ENCODE results near the gene IL1RL1. TPM values are rescaled to one million over a fixed set of nuclear protein-coding genes. Genes with fewer than 3 reads are reported as not detected.
A peak's percentile ranks its signal among the peaks of the same experiment; 100 is the strongest.

Gene IL1RL1
- total RNA-seq, result under 1 TPM; 0.09 to 0.20 TPM

GRCh38 chr2:102310964-102311640 lies at the start of gene IL1RL1:
Gene IL1RL1, plus strand, starts transcription at chr2:102311563. Its CDS starts 26,702 bp downstream, at chr2:102338265.
- Mint-ChIP-seq H3K27ac (no peak within 1 kb of the TSS), H3K4me3 (no peak within 1 kb of the TSS), H3K36me3 (ENCODE audit: low read depth) (no peaks in the 10 kb centered on the region), H3K9me3 (no peaks in the 10 kb centered on the region), H3K27me3 (peaks cover 2% of the 10 kb centered on the region), H3K4me1 (ENCODE audit: low read depth) (peaks cover 8% of the 10 kb centered on the region)
- intact Hi-C loops (cut with micrococcal nuclease), result no loop called here
- no peak for TF ChIP-seq CTCF (IDR thresholded peaks at IDR 0.05)
- ChIA-PET CTCF (interaction anchor here (2.1 kb wide), 1 partner anchor 9 kb away, joined by 12 read pairs; no protein-coding TSS in a partner anchor), POLR2A (no interaction called here)
- no peak for DNase-seq
- ATAC-seq, result peak; percentile 37

- Mint-ChIP-seq H3K4me3 (no peak overlapping the region), H3K4me1 (ENCODE audit: low read depth) (peaks cover 26% of the 10 kb centered on the region), H3K9me3 (peaks cover 2% of the 10 kb centered on the region), H3K27me3 (no peaks in the 10 kb centered on the region), H3K36me3 (ENCODE audit: low read depth) (peaks cover 5% of the 10 kb centered on the region), H3K27ac (no peak overlapping the region)
- TF ChIP-seq CTCF (IDR thresholded peaks at IDR 0.05), result no peak
- POLR2A ChIA-PET, result interaction anchor here (1.0 to 1.9 kb wide), 5 partner anchors 9 to 33 kb away, joined by 3 to 8 read pairs (median 4); no protein-coding TSS in a partner anchor
- ATAC-seq, result peak; percentile 19
- DNase-seq, result no peak
- intact Hi-C loops (cut with micrococcal nuclease), result no loop called here
- CTCF ChIA-PET, result interaction anchor here (1.2 to 1.6 kb wide), 4 partner anchors 11 to 181 kb away, joined by 4 to 6 read pairs (median 6); no protein-coding TSS in a partner anchor
Measured at GRCh38 chr2:102262216-102263129, 48.9 kb upstream of the IL1RL1 start.

- POLR2A ChIA-PET, result no interaction called here
Measured at GRCh38 chr2:102264952-102265351, 46.4 kb upstream of the IL1RL1 start.

GRCh38 chr2:102266204-102266603 lies 45.2 kb upstream of the IL1RL1 start:
- Mint-ChIP-seq H3K27me3 (peaks cover 5% of the 10 kb centered on the region), H3K4me3 (no peak overlapping the region), H3K36me3 (ENCODE audit: low read depth) (no peaks in the 10 kb centered on the region), H3K4me1 (ENCODE audit: low read depth) (peaks cover 19% of the 10 kb centered on the region), H3K27ac (no peak overlapping the region), H3K9me3 (no peaks in the 10 kb centered on the region)
- DNase-seq (no peak), ATAC-seq (no peak)
- POLR2A ChIA-PET, result interaction anchor here (0.7 to 1.6 kb wide), 2 partner anchors 11 to 93 kb away, joined by 3 to 6 read pairs; no protein-coding TSS in a partner anchor
- TF ChIP-seq CTCF (IDR thresholded peaks at IDR 0.05), result no peak
- intact Hi-C loops (cut with micrococcal nuclease), result no loop called here
- CTCF ChIA-PET, result interaction anchor here (1.1 kb wide), 3 partner anchors 26 to 382 kb away, joined by 3 to 5 read pairs (median 4); no protein-coding TSS in a partner anchor

More at GRCh38 chr2:102264952-102265351, 46.4 kb upstream of the IL1RL1 start:
- H3K36me3 Mint-ChIP-seq (ENCODE audit: low read depth), result no peaks in the 10 kb centered on the region
- intact Hi-C loops (cut with micrococcal nuclease), result no loop called here
- no peaks in the 10 kb centered on the region for H3K9me3 Mint-ChIP-seq
- no peak overlapping the region for H3K27ac Mint-ChIP-seq
- H3K4me1 Mint-ChIP-seq (ENCODE audit: low read depth), result peaks cover 13% of the 10 kb centered on the region
- no peak for TF ChIP-seq CTCF (IDR thresholded peaks at IDR 0.05)
- no peak for ATAC-seq
- no peaks in the 10 kb centered on the region for H3K27me3 Mint-ChIP-seq
- CTCF ChIA-PET, result no interaction called here
- no peak for DNase-seq
- H3K4me3 Mint-ChIP-seq, result no peak overlapping the region
